ENCODE results near the gene OSBPL3.
"Not testable (repeated sequence)": the region's sequence is repeated elsewhere in the genome, so short reads cannot be mapped to it uniquely, and the experiment has no call there.

OSBPL3 gene

DNA sequence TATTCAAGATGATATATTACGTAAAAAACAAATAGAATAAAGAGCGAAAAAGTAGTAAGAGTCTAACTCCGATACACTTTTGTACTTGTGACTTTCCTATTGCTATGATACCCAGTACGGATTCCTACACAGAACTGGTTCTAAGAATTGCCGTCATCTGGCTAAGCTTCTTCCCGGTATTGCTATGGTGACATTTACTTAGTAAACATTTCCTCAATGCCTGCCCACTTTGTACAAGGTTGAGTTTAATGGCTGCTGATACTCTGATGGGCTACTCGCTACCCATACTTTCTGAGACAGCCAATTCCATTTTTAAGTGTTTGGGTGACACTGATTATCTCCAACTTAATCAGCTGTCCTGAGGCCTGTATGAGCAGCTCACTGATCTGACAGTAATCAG, 55.6 kb downstream of the OSBPL3 start:
- DNase-seq (ENCODE audit: low read depth in 4 of 4, low spot score in 1 of 4), result no peak

- DNase-seq (ENCODE audit: low read depth in 4 of 4, low spot score in 1 of 4), result no peak
Observed at GRCh38 chr7:24923172-24923865, 56.7 kb downstream of the OSBPL3 start.

- DNase-seq (ENCODE audit: low read depth in 4 of 4, low spot score in 1 of 4), result no peak
Observed at GRCh38 chr7:24922099-24922773, 57.7 kb downstream of the OSBPL3 start.

- no peak for DNase-seq (ENCODE audit: low read depth in 4 of 4, low spot score in 1 of 4)
Observed at GRCh38 chr7:24921362-24921679, 58.7 kb downstream of the OSBPL3 start.

DNA sequence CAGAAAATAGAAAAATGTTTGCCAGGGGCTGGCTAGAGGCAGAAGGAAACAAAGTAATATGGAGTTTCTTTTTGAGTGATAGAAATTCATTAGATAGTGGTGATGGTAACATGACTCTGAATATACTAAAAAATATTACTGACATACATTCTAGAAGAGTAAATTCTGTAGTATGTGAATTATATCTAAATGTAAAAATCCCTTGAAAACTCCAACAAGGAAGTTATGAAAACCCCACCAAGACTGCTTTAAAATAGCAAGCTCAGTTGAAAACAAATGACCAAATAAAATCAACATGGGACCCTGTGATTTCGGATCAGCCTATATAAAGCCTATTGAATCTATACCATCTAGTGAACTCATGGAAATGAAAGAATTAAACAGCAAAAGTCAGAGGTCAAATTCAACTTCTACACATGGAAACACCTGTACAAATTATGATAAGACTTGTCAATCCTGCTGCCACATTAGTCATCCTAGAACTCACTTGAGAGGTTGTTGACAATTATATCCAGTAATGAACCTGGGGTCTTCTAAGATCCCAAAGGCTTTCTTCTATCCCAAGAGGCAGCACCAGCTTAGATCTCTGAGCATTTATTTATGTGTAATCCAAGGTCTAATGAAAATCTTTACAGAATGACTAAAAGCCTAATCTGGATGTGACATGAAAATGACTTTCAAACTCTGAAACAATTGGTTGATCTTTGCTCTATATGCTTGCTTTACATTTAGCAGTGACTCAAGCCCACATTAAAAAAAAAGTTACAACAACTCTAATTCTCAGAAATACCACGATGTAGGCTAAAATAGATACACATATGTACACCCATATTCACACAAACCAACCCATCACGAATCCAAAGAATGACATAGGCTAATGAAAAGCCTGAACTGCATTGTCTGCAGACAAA, 59.3 kb downstream of the OSBPL3 start:
- no peak for DNase-seq (ENCODE audit: low read depth in 4 of 4, low spot score in 1 of 4)

- no peak for DNase-seq (ENCODE audit: low read depth in 4 of 4, low spot score in 1 of 4)
Observed at GRCh38 chr7:24917510-24918239, 62.3 kb downstream of the OSBPL3 start.

DNA sequence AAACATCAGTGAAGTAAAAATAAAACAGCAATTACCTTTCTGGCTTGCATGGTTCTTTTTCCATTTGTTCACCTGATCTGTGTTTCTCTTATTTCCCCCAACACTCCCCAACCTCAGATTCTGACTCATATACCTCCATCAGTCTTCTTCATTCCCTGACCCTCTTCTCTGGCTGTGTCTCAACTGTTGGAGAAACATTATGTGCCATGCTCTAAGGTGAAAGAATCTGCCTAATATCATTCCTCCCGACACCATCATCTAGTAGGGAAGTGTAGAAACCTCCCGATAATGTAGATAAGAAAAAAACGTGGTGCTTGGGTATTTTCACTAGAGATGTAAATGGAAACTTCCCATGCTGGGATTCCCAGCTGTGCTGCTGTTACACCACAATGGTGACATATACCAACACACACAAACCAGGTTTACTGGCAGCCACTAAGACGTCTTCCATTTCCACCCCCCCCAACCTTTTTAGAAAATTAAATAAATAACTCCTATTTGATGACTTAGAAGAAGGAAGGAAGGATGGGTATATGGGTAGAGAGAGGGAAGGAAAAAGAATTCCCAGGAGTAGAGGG, 63.4 kb downstream of the OSBPL3 start:
- no peak for DNase-seq (ENCODE audit: low read depth in 4 of 4, low spot score in 1 of 4)

DNA sequence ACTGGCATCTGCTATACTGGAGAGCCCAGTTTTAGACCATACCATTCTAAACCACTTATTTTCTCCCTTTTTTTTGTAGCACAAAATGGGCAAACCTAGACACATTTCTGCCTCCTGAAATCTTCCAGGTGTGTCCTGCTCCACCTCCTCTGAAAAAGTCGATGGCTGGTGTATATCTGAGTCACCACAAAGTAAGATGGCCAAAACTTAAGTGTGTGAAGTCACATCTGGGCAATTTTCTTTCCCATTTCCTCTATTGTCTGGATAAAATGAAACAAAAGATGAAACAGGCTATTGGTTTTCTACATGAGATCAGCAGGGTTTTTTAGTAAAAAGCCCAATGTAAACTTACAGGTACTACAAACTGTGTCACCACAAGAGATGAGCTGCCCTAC, 65.5 kb downstream of the OSBPL3 start:
- DNase-seq (ENCODE audit: low read depth in 4 of 4, low spot score in 1 of 4), result no peak

- DNase-seq (ENCODE audit: low read depth in 4 of 4, low spot score in 1 of 4), result no peak
Observed at GRCh38 chr7:24913801-24914464, 66.0 kb downstream of the OSBPL3 start.

DNA sequence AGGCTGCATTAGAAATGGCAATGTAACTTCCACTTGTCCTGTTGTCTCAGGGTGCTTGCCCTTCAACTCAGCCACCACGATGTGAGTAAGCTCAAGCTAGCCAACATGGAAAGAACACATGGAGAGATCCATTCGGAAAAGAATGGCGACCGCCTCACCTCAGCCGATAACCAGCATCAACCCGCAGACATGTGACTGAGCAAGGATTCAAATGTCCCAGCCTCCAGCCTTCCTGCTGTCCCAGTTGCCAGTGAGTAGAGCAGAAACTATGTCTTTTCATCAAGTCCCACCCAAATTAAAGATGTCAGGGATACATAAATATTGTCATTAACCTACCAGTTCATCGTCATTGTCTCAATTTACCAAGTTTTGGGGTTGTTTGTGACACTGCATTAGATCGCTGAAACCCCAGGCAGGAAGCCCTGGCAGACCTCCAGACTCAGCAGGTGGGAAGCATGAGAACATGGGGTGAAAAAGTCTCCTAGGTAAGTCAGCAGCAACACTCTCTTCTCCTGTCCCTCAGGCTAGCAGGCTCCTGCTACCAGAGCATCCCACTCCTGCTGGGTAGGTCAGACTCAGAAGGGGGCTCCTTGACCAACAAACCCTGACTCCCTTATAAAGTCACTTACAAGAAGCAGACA, 67.0 kb downstream of the OSBPL3 start:
- no peak for DNase-seq (ENCODE audit: low read depth in 4 of 4, low spot score in 1 of 4)

- DNase-seq (ENCODE audit: low read depth in 4 of 4, low spot score in 1 of 4), result no peak
Observed at GRCh38 chr7:24912424-24912823, 67.6 kb downstream of the OSBPL3 start.

DNA sequence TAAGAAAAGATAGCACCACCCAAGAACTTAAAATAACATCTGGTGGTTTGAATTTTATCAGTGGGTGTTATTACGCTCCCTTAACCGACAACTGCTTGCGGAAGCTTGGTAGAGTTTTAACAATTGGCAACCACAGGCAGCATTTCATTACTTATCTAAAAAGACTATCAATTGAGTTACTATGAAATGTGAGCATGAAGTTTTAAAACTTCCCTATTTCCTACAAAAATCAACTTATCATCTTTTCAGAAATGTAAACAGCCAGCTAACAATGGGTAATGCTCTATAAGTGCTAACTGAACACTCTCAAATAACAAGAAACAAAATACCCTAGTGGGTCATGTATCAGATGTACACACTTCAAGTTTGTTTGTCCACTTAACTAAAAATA, 68.8 kb downstream of the OSBPL3 start:
- DNase-seq (ENCODE audit: low read depth in 4 of 4, low spot score in 1 of 4), result no peak

DNA sequence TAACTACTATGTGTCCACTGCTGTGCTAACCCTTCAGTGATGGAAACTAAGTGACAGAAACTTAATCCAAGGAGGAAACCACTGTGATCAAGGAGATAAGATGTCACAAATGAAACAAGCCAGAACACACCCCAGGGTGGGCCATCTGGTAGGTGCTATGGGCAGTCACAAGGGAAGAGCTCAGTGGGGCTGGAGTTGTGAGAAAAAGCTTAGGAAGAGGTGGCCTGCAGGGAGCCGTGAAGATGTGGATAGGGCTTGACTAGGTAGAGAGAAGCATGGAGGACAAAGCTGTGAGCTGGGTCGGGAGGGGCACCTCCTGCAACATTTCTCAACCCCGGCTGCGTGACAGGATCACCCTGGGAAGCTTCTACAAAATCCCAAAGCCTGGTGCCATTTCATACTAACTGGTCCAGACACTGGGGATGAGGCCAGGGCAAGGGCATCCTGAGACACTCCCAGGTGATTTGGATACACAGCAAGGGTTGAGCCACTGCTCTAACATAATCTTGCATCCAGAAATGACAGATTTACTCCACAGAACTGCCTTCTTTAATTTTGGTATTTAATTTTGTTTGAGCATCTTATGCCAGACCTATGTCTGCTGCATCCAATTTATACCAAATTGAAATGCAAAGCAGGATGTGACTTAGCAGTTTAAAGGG, 69.3 kb downstream of the OSBPL3 start:
- DNase-seq (ENCODE audit: low read depth in 4 of 4, low spot score in 1 of 4), result no peak

DNA sequence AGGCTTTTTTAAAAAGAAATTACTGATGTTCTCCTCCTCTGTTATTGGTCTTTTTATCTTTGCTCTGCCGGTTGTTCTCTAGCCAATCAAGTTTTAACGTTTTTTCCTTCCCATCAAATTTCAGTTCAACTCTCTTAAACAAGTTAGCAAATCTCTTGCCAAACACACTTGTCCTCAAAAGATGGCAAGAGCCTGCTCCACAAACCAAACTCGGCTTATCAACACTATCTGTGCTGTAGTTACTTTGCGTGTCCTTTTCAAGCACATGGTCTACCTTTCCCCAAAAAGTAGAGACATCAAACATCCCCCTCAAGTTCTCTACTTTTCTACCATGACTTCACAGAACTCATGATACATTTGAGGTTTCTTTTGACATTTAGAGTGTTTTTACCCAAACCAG, 71.3 kb downstream of the OSBPL3 start:
- DNase-seq (ENCODE audit: low read depth in 4 of 4, low spot score in 1 of 4), result no peak

DNA sequence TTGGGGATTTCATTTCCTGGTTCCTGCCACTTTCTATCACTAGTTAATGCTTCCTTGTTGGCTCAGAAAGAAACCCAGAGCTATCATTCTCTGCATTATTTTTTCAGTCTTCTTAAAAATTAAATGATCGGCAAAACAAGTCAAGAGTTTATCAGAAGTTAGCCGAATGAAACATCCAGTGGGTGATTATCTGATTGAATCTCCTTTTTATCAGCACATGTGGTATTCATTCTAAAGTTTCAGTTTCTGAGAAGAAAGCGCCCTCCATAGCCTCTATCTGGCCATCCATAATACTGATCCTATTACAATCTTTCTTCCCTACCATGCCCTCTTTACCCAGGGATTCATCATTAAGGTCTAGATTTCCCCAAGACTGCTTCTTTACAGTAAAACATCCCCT, 71.8 kb downstream of the OSBPL3 start:
- DNase-seq (ENCODE audit: low read depth in 4 of 4, low spot score in 1 of 4), result no peak

DNA sequence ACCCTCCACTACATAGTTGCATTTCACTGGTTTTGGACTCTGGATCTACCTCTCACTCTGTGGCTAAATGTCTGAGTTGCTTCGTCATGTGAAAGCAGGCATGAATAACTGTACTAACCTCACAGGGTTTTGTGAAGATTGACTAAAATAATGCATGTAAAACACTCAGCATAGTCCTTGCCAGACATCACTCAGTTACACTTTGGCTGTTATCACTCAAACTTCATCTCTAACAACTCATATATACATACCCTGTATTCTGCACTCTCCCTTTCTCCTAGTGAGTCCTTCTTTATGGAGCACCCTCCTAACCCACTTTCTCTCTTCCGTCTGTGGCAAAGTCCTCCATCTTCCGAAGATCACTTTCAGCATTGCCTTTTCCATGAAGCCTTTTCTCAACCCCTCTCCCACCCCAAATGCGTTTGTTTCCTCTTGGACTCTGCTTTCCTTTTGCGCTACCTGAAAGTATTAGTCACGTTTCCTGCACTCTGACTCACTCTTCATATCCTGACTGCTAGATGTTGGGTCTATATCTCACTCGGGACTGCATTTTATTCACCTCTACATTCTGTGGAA, 72.6 kb downstream of the OSBPL3 start:
- DNase-seq (ENCODE audit: low read depth in 4 of 4, low spot score in 1 of 4), result peak in 1 of 4 experiments; percentile 21

DNA sequence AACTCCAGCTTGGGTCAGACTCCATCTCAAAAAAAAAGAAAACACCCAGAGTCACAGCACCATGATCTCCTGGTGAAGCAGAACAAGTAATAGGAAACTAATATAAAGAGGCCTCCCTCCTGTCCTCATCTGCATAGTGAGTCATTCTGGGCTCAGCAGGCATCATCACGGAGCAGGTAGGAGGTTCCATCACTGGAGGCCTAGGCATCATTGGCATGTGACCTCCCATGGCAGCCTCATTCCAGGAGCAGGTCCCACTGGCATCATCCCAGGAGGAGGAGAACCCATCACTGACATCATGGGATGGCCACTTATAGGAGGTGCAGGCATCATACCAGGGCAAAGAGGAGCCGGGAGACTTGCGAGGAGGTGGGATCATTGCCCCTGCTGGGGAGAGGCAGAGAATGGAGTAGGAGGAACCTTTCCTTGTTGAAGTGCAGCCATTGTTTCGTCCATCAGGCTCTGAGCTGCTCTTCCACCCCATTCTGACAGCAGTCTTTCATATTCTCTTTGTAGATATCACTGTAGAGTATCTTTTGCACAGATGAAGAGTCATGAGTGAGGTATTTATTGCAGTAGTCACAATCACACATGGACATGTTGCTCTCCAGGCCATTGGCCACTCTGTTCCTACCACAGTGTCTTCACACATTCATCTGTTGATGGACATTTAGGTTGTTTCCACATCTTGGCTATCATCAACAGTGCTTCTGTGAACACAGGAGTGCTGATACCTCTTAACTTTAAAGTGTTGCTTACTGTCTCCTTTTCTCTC, 73.8 kb downstream of the OSBPL3 start:
- no peak for DNase-seq (ENCODE audit: low read depth in 4 of 4, low spot score in 1 of 4)

DNA sequence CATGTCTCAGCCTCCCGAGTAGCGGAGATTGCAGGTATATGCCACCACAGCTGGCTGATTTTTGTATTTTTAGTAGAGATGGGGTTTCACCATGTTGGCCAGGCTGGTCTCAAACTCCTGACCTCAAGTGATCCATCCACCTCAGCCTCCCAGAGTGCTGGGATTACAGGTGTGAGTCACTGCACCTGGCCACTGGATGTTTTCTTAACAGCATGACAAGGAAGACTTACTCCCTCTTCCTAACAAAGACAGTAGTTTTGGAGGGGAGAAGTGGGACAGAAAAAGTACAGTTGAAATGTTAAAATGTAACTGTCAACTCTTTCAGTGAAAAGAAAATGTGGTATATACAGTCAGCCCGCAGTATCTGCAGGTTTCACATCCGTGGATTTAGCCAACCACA, 76.0 kb downstream of the OSBPL3 start:
- DNase-seq (ENCODE audit: low read depth in 4 of 4, low spot score in 1 of 4), result not testable (repeated sequence)

Data from stimulated activated CD4-positive, alpha-beta T cell treated with anti-CD3 and anti-CD28 coated beads, Interleukin-1b, Interleukin-23, amount 100 ng/mL, for 24 hours (primary cell).